ENCODE measurements around the gene ARID2.

GRCh38 chr12:45816652-45817051 is 87.1 kb downstream of the ARID2 start:
- TF ChIP-seq, protein P1, sequence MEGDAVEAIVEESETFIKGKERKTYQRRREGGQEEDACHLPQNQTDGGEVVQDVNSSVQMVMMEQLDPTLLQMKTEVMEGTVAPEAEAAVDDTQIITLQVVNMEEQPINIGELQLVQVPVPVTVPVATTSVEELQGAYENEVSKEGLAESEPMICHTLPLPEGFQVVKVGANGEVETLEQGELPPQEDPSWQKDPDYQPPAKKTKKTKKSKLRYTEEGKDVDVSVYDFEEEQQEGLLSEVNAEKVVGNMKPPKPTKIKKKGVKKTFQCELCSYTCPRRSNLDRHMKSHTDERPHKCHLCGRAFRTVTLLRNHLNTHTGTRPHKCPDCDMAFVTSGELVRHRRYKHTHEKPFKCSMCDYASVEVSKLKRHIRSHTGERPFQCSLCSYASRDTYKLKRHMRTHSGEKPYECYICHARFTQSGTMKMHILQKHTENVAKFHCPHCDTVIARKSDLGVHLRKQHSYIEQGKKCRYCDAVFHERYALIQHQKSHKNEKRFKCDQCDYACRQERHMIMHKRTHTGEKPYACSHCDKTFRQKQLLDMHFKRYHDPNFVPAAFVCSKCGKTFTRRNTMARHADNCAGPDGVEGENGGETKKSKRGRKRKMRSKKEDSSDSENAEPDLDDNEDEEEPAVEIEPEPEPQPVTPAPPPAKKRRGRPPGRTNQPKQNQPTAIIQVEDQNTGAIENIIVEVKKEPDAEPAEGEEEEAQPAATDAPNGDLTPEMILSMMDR (IDR thresholded peaks at IDR 0.05), result no peak
- no peak for TF ChIP-seq POLR2A (IDR thresholded peaks at IDR 0.05)
- TF ChIP-seq EP300 (IDR thresholded peaks at IDR 0.05), result no peak
- no peak for TF ChIP-seq POLR2AphosphoS5 (IDR thresholded peaks at IDR 0.05)
